MCF 10A (cell line): ENCODE data around the gene TLX2. TPM values are rescaled to one million over a fixed set of nuclear protein-coding genes. Genes with fewer than 3 reads are reported as not detected.

ENCODE experiments used
- BruUV-seq: library from RNA; stranded (reverse); fragments of 400-500 nt; replicated peaks from 2 replicates; lab custom pipeline; 2021; lab: Mats Ljungman, UMichigan
- CTCF ChIA-PET: fragments of 300-600 bp; sonication (Branson Sonifier 250); formaldehyde crosslinking; extraction: SDS; loops from one replicate; lab custom pipeline; 2021; ENCODE audit warnings: antibody characterized with exemption, inconsistent platforms; lab: Yijun Ruan, JAX
- POLR2A ChIA-PET: fragments of 300-600, 350-650 bp; sonication (Branson Sonifier 250); formaldehyde crosslinking; extraction: SDS; loops from one replicate; lab custom pipeline; 2020; ENCODE audit warnings: antibody characterized with exemption, inconsistent platforms; lab: Yijun Ruan, JAX
- DNase-seq: peaks from one replicate; pipeline ENCODE4 v3.0.0-alpha.2; 2018; ENCODE audit not compliant: unreplicated experiment
- H3K27ac Mint-ChIP-seq: one replicate; pipeline ENCODE4 v1.8.0; 2022; ENCODE audit warnings: mild to moderate bottlenecking, low read depth, mixed read lengths; ENCODE audit not compliant: unreplicated experiment
- H3K27me3 Mint-ChIP-seq: one replicate; pipeline ENCODE4 v1.8.0; 2022; ENCODE audit warnings: mixed read lengths; ENCODE audit not compliant: insufficient read depth, unreplicated experiment
- H3K36me3 Mint-ChIP-seq: one replicate; pipeline ENCODE4 v1.8.0; 2022; ENCODE audit warnings: mild to moderate bottlenecking, moderate library complexity, mixed read lengths; ENCODE audit not compliant: insufficient read depth, unreplicated experiment
- H3K4me1 Mint-ChIP-seq: one replicate; pipeline ENCODE4 v1.8.0; 2022; ENCODE audit warnings: mixed read lengths; ENCODE audit not compliant: insufficient read depth, unreplicated experiment
- H3K4me3 Mint-ChIP-seq: one replicate; pipeline ENCODE4 v1.8.0; 2022; ENCODE audit warnings: mild to moderate bottlenecking, moderate library complexity, mixed read lengths; ENCODE audit not compliant: unreplicated experiment
- H3K9me3 Mint-ChIP-seq: one replicate; pipeline ENCODE4 v1.8.0; 2022; ENCODE audit warnings: mixed read lengths; ENCODE audit not compliant: unreplicated experiment
- intact Hi-C: fragments of 100-400 bp; cut with micrococcal nuclease; formaldehyde crosslinking; loops from 2 replicates; pipeline ENCODE4 v1.14.1; 2022
- total RNA-seq: library from RNA; stranded (reverse); gene quantifications from 2 replicates; pipeline ENCODE4 v1.2.3, GENCODE V29; 2022
- TF ChIP-seq, protein P1 (sequence below): fragments of 200-600 bp; IDR thresholded peaks from one replicate; pipeline ENCODE4 v1.8.0; 2022; ENCODE audit warnings: antibody characterized with exemption, mild to moderate bottlenecking; ENCODE audit not compliant: unreplicated experiment

TLX2 gene
- total RNA-seq, 1 experiment from 2014 or later, result not detected

DNA sequence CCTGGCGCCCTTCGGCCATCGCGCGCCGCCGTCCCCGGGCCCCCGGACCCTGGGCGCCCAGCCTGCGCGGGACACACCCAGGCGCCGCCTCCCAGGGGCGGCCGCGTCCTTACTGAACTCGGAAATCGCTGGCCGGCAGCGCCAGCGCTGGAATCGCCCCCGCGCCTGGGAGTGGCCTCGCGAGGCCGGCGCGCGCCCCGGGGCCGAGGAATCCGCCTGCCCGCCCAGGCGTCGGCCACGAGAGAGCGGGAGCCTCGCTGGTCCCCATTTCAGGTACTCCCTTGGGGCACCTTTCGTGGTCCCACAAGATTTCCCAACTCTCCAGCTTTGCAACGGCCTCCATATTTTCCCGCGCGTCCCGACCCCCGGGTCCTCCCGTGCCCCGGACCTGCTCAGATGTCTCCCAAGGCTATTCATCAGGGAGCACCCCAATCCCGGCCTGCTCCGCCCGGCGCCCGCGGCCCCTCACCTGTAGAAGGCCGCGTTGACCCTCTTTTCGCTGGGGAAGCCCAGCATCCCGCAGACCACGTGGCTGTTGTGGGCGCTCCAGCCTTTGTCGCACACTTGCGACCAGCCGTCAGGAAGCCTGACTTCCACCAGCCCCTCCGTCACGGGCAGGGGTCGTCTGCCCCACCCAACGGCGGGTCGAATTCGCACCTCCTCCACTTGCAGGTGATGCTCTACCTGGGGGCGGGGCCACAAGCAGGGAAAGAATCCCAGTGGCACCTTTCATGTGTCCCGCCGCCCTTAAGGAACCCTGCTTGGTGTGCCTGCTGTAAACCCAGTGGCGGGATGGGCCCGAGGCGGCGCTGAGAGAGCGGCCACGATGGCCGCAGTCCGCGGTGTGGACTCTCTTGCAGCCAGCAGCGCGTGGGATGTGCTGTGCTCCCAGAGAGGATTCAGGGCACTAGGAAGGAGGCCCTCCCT is 34.9 kb downstream of the TLX2 start:
- TF ChIP-seq, protein P1, sequence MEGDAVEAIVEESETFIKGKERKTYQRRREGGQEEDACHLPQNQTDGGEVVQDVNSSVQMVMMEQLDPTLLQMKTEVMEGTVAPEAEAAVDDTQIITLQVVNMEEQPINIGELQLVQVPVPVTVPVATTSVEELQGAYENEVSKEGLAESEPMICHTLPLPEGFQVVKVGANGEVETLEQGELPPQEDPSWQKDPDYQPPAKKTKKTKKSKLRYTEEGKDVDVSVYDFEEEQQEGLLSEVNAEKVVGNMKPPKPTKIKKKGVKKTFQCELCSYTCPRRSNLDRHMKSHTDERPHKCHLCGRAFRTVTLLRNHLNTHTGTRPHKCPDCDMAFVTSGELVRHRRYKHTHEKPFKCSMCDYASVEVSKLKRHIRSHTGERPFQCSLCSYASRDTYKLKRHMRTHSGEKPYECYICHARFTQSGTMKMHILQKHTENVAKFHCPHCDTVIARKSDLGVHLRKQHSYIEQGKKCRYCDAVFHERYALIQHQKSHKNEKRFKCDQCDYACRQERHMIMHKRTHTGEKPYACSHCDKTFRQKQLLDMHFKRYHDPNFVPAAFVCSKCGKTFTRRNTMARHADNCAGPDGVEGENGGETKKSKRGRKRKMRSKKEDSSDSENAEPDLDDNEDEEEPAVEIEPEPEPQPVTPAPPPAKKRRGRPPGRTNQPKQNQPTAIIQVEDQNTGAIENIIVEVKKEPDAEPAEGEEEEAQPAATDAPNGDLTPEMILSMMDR, result no peak
- Mint-ChIP-seq H3K4me1 (peaks cover 11% of the 10 kb centered on the region), H3K36me3 (no peaks in the 10 kb centered on the region), H3K4me3 (peak overlapping the region; percentile 77), H3K9me3 (no peaks in the 10 kb centered on the region), H3K27me3 (no peaks in the 10 kb centered on the region), H3K27ac (no peak overlapping the region)
- intact Hi-C loops, result loop anchor here (5.0 kb wide), 1 partner anchor 38 kb away; no protein-coding TSS in a partner anchor
- CTCF ChIA-PET, result interaction anchor here (0.6 to 2.1 kb wide), 4 partner anchors 10 to 65 kb away, joined by 3 to 8 read pairs (median 4); no protein-coding TSS in a partner anchor
- POLR2A ChIA-PET, result interaction anchor here (0.8 kb wide), 1 partner anchor 42 kb away, joined by 5 read pairs; the partner anchor contains the start of gene PCGF1
- DNase-seq, result peak; percentile 71
- BruUV-seq, result TSS peak; percentile 58

DNA sequence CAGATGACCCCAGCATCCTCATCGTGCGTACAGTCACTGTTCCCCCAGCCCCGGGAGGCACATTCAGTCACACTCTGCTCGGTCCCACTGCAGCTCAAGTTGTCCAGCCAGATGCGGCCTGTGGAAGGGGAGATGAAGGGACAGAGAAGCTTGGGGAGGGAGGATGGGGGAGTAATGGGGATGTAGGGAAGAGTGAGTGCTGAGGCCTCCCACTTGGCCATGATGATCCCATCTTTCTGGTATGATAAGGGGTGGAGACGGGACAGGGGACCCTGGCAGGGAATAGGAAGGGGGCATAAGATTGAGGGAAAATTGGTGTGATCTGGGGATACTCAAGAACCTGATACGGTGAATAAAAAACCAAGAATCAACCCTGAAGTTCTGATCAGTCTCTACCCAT is 36.0 kb downstream of the TLX2 start:
- peak overlapping the region; percentile 77 for H3K4me3 Mint-ChIP-seq
- peaks cover 11% of the 10 kb centered on the region for H3K4me1 Mint-ChIP-seq
- H3K27me3 Mint-ChIP-seq, result no peaks in the 10 kb centered on the region
- ChIA-PET CTCF (interaction anchor here (0.6 to 2.2 kb wide), 6 partner anchors 17 to 411 kb away, joined by 3 to 14 read pairs (median 4); no protein-coding TSS in a partner anchor), POLR2A (interaction anchor here (0.5 to 1.6 kb wide), 5 partner anchors 17 to 351 kb away, joined by 3 to 6 read pairs (median 4); partner anchors contain the start of genes AUP1, HTRA2 and PCGF1)
- TF ChIP-seq, protein P1, result no peak
- intact Hi-C loops, result no loop called here
- DNase-seq, result no peak
- H3K36me3 Mint-ChIP-seq, result no peaks in the 10 kb centered on the region
- no peak overlapping the region for H3K27ac Mint-ChIP-seq
- BruUV-seq, result no TSS peak
- no peaks in the 10 kb centered on the region for H3K9me3 Mint-ChIP-seq

- Mint-ChIP-seq H3K4me1 (peaks cover 11% of the 10 kb centered on the region), H3K27ac (no peak overlapping the region), H3K9me3 (no peaks in the 10 kb centered on the region), H3K36me3 (no peaks in the 10 kb centered on the region), H3K4me3 (peak overlapping the region; percentile 11), H3K27me3 (no peaks in the 10 kb centered on the region)
- BruUV-seq, result no TSS peak
- POLR2A ChIA-PET, result no interaction called here
- CTCF ChIA-PET, result interaction anchor here (0.7 to 2.2 kb wide), 5 partner anchors 20 to 930 kb away, joined by 3 to 14 read pairs (median 5); partner anchors contain the start of gene TTC31
- intact Hi-C loops, result no loop called here
- DNase-seq, result no peak
- TF ChIP-seq, protein P1, result no peak
Measured at GRCh38 chr2:74551530-74551929, 37.3 kb downstream of the TLX2 start.
